Skeletal muscle tissue (tissue), 4 donors: ENCODE results near the gene FAAH2. TPM values are rescaled to one million over a fixed set of nuclear protein-coding genes. Genes with fewer than 3 reads are reported as not detected.

Experiments used
- H3K27ac ChIP-seq: one replicate; pipeline ENCODE4 v1.7.0; 2013; ENCODE audit warnings: mild to moderate bottlenecking, low read depth, low read length, inconsistent platforms
- H3K27me3 ChIP-seq, 3 donors: one replicate each; pipeline ENCODE4 v1.7.0; 2013; ENCODE audit warnings: low read length in 3 of 3; ENCODE audit not compliant: control insufficient read depth in 3 of 3, insufficient read depth in 3 of 3
- H3K36me3 ChIP-seq, 3 donors: one replicate each; pipeline ENCODE4 v1.7.0; 2013; ENCODE audit warnings: low read length in 3 of 3; ENCODE audit not compliant: control insufficient read depth in 3 of 3, insufficient read depth in 3 of 3
- H3K4me1 ChIP-seq, 3 donors: one replicate each; pipeline ENCODE4 v1.7.0; 2013; ENCODE audit warnings: low read length in 3 of 3, mild to moderate bottlenecking in 3 of 3; ENCODE audit not compliant: control insufficient read depth in 3 of 3, insufficient read depth in 3 of 3
- H3K4me3 ChIP-seq, 3 donors: one replicate each; pipeline ENCODE4 v1.7.0; 2013; ENCODE audit warnings: low read length in 3 of 3
- H3K9ac ChIP-seq, 3 donors: one replicate each; pipeline ENCODE4 v1.7.0; 2013; ENCODE audit warnings: low read length in 3 of 3, mild to moderate bottlenecking in 3 of 3, moderate library complexity in 2 of 3, low read depth in 1 of 3
- H3K9me3 ChIP-seq, 3 donors: one replicate each; pipeline ENCODE4 v1.7.0; 2013; ENCODE audit warnings: low read length in 3 of 3; ENCODE audit not compliant: control insufficient read depth in 3 of 3
- total RNA-seq: library from RNA; depleted of rRNA; stranded (reverse); fragments of >200 nt; gene quantifications from one replicate; pipeline ENCODE4 v1.2.3, GENCODE V29; 2014
- donor health status: Osteomylitis.

FAAH2 gene
- not detected for total RNA-seq

GRCh38 chrX:57286507-57287251, at the start of gene FAAH2:
Gene FAAH2 (plus strand): TSS chrX:57286706. CDS start chrX:57286826, 120 bp downstream.
- Histone ChIP-seq H3K36me3 (no peaks in the 10 kb centered on the region), H3K4me1 (no peaks in the 10 kb centered on the region), H3K27me3 (peaks cover 0 to 5% (median 0%) of the 10 kb centered on the region in 3 donors), H3K9me3 (no peaks in the 10 kb centered on the region), H3K27ac (no peak within 1 kb of the TSS), H3K4me3 (peak within 1 kb of the TSS; percentile 24 to 49 (median 38)), H3K9ac (no peak within 1 kb of the TSS)

GRCh38 chrX:57241967-57242366, 44.5 kb upstream of the FAAH2 start:
- H3K27ac ChIP-seq = no peak overlapping the region
- no peak overlapping the region for H3K9ac ChIP-seq
- H3K36me3 ChIP-seq = peaks cover 0 to 2% (median 0%) of the 10 kb centered on the region in 3 donors
- no peaks in the 10 kb centered on the region for H3K27me3 ChIP-seq
- no peaks in the 10 kb centered on the region for H3K4me1 ChIP-seq
- no peak overlapping the region for H3K4me3 ChIP-seq
- no peaks in the 10 kb centered on the region for H3K9me3 ChIP-seq

- Histone ChIP-seq H3K27me3 (no peaks in the 10 kb centered on the region), H3K27ac (no peak overlapping the region), H3K36me3 (no peaks in the 10 kb centered on the region), H3K9me3 (no peaks in the 10 kb centered on the region), H3K9ac (no peak overlapping the region), H3K4me3 (no peak overlapping the region), H3K4me1 (no peaks in the 10 kb centered on the region)
Measured at GRCh38 chrX:57251965-57252364, 34.5 kb upstream of the FAAH2 start.

- Histone ChIP-seq H3K27ac (no peak overlapping the region), H3K9me3 (peaks cover 0 to 6% (median 2%) of the 10 kb centered on the region in 3 donors), H3K36me3 (no peaks in the 10 kb centered on the region), H3K4me1 (no peaks in the 10 kb centered on the region), H3K4me3 (no peak overlapping the region), H3K27me3 (no peaks in the 10 kb centered on the region), H3K9ac (no peak overlapping the region)
Measured at GRCh38 chrX:57265126-57265525, 21.4 kb upstream of the FAAH2 start.

DNA sequence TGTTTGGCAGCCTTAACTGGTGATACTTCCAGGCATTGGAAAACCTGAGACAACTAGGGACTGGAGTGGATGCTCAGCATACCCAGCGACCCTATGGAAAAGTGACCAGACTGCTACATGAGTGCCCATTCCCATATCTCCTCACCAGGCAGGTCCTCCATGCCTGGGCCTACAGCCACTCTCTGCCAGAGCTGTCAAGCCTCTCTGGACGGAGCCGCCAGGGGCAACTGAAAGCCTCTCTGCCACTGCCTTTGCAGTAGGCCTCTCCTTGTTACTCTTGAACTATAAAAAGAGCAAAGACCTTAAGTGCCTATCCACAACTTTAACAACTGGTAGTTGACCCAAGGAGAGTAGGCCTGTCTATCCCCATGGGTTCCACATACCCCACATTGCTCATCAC, 20.2 kb upstream of the FAAH2 start:
- no peaks in the 10 kb centered on the region for H3K4me1 ChIP-seq
- H3K27ac ChIP-seq = no peak overlapping the region
- H3K9ac ChIP-seq = no peak overlapping the region
- H3K27me3 ChIP-seq = no peaks in the 10 kb centered on the region
- no peak overlapping the region for H3K4me3 ChIP-seq
- H3K36me3 ChIP-seq = no peaks in the 10 kb centered on the region
- peaks cover 0 to 6% (median 2%) of the 10 kb centered on the region in 3 donors for H3K9me3 ChIP-seq

DNA sequence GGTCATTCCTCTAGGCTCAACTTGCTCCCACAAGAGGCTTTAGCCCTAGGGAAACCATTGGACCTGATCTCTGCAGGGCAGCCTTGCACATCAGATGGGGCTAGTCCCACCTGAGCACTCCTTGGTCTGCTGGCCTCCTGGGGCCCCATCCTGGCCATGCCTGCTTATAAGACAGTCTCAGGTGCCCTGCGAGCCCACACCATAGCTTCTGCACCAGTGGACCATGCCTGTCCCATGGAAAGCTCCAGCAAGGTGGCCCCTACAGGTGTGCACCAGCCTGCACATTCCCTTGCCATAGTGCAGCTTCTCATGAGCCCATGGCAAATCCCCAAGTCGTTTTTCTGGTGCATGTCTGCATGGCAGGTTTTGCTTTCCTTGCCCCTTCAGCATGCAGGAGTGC, 19.6 kb upstream of the FAAH2 start:
- H3K27me3 ChIP-seq = no peaks in the 10 kb centered on the region
- no peaks in the 10 kb centered on the region for H3K4me1 ChIP-seq
- H3K4me3 ChIP-seq = no peak overlapping the region
- H3K9me3 ChIP-seq = peaks cover 0 to 6% (median 2%) of the 10 kb centered on the region in 3 donors
- H3K9ac ChIP-seq = no peak overlapping the region
- H3K27ac ChIP-seq = no peak overlapping the region
- no peaks in the 10 kb centered on the region for H3K36me3 ChIP-seq

- Histone ChIP-seq H3K36me3 (no peaks in the 10 kb centered on the region), H3K4me3 (no peak overlapping the region)
Measured at GRCh38 chrX:57267308-57267707, 19.2 kb upstream of the FAAH2 start.

DNA sequence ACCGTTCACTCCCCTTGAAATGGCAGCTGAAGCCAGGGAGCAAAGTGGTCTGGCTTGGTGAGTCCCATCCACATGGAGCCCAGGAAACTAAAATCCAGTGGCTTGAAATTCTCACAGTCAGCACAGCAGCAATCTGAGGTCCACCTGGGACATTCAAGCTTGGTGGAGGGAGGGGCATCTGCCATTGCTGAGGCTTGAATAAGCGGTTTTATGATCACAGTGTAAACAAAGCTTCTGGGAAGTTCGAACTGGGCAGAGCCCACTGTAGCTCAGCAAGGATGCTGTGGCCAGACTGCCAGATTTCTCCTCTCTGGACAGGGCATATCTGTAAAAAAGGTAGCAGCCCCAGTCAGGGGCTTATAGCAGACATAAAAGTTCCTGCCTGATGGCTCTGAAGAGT, 15.5 kb upstream of the FAAH2 start:
- Histone ChIP-seq H3K27me3 (no peaks in the 10 kb centered on the region), H3K4me3 (no peak overlapping the region), H3K4me1 (no peaks in the 10 kb centered on the region), H3K9ac (no peak overlapping the region), H3K9me3 (peaks cover 0 to 4% (median 2%) of the 10 kb centered on the region in 3 donors), H3K36me3 (no peaks in the 10 kb centered on the region), H3K27ac (no peak overlapping the region)

More at GRCh38 chrX:57267308-57267707, 19.2 kb upstream of the FAAH2 start:
- Histone ChIP-seq H3K27me3 (no peaks in the 10 kb centered on the region), H3K4me1 (no peaks in the 10 kb centered on the region), H3K27ac (no peak overlapping the region), H3K9me3 (peaks cover 0 to 6% (median 2%) of the 10 kb centered on the region in 3 donors), H3K9ac (no peak overlapping the region)

GRCh38 chrX:57282568-57282967, 3.9 kb upstream of the FAAH2 start:
- H3K27ac ChIP-seq = no peak overlapping the region
- H3K9me3 ChIP-seq = no peaks in the 10 kb centered on the region
- H3K36me3 ChIP-seq = no peaks in the 10 kb centered on the region
- H3K4me1 ChIP-seq = no peaks in the 10 kb centered on the region
- H3K4me3 ChIP-seq = no peak overlapping the region
- no peak overlapping the region for H3K9ac ChIP-seq
- H3K27me3 ChIP-seq = peaks cover 0 to 5% (median 0%) of the 10 kb centered on the region in 3 donors

GRCh38 chrX:57285001-57285400, 1.5 kb upstream of the FAAH2 start:
- no peak overlapping the region for H3K9ac ChIP-seq
- no peaks in the 10 kb centered on the region for H3K4me1 ChIP-seq
- no peak overlapping the region for H3K4me3 ChIP-seq
- H3K36me3 ChIP-seq = no peaks in the 10 kb centered on the region
- H3K27me3 ChIP-seq = peaks cover 0 to 5% (median 0%) of the 10 kb centered on the region in 3 donors
- H3K27ac ChIP-seq = no peak overlapping the region
- no peaks in the 10 kb centered on the region for H3K9me3 ChIP-seq
